ENCODE measurements around the gene DPH7.
"Not testable (repeated sequence)": the region's sequence is repeated elsewhere in the genome, so short reads cannot be mapped to it uniquely, and the experiment has no call there.

Gene DPH7

DNA sequence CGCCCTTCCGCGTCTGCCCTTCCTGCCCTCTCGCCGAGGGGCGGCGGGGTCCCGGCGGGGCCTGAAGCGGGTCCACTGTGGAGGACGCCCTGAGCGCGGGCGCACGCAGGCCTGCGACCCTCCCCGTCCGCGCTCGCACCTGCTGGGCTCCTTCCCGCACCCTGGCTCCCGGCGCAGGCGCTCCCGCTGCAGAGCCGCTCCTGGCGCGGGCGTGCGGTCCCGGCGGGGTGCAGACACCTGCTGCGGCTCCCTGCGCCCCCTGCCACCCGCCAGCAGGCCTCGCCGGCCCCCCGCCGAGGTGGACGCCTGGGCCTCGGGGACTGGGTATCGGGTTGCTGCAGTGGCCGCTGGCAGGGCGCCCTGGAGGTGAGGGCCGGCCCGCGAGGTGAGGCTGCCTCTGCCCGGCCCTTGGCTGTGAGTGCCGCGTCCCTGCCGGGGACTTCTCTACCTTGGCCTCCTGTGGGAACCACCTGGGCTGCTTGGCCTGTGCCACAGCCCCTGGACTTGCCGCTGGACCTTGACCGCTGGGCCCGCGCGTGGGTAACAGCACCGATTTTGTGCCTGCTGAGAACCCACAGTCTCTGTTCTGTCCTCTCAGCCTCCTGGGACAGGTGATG lies 27.4 kb upstream of the DPH7 start:
- no peak for DNase-seq

DNA sequence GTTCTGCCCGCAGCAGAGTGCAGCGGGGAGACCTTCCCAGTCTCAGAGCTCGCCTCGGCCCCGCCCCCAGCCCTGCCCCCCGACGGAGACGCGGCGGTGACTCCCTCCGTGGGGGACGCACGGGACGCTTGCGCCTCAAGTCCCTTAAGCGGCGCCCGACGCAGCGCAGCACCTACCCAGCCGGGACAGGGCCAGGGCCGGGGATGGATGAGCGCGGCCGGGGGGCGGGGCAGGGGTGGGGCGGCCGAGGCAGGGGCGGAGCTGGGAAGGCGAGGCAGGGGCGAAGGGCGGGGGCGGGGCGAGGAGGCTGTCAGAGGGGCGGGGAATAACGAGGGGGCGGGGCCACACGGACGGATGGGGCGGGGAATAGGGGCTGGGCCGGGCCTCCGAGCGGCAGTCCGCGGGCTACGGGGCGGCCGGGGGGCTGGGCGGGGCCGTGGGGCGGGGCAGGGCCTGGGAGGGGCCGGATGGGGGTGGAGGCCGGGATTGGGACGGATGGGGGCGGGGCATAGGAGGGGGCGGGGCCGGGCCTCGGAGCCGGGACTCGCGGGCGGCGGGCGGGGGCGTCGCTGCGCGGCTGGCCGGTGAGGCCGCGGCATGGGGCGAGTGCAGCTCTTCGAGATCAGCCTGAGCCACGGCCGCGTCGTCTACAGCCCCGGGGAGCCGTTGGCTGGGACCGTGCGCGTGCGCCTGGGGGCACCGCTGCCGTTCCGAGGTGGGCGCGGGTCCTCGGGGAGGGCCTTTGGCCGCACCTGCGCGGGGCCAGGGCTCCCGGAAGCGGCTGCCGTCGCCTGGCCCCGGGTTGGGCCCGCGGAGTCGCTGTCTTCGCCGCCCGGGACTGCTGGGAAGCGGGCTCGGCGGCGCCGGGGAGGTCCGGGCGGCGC lies 26.6 kb upstream of the DPH7 start, which contains the start of gene ARRDC1:
Gene ARRDC1, plus strand, starts transcription at position 566 of the 884 bp plus-strand sequence. Its CDS starts 32 bp downstream, at position 598.
- DNase-seq: peak; percentile 79

DNA sequence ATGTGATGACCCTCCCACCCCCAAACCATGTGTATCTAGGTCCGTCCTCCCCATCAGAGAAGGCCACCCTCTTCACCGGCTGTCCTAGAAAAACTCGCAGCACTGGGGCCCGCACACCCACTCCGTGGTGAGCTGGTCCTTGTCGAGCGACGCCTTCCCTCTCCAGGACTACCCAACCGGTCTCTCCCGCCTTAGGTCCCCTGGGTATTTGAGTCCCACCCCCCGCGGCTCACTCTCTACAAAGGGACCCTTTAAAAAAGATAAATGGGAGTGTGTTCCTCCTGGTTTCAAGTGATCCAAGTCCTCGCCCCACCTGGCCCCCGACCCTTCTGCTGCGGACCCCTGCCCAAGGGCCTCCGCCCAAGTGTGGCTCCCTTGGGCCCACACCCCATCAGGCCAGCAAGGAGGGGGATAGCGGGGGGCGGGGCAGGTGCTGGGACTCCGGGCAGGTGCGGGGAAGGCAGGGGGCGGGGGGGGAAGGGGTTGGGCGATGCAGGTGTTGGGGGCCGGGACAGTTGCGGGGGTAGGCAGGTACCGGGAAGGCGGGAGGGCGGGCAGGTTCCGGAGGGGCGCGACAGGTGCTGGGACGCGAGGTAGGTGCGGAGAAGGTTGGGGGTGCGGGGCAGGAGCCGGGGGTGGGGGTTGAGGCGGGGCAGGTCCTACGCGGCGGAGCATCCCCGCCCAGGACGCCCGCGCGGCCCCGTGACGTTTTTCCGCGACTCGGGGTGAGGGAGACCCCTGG lies 25.8 kb upstream of the DPH7 start:
- DNase-seq: no peak

DNA sequence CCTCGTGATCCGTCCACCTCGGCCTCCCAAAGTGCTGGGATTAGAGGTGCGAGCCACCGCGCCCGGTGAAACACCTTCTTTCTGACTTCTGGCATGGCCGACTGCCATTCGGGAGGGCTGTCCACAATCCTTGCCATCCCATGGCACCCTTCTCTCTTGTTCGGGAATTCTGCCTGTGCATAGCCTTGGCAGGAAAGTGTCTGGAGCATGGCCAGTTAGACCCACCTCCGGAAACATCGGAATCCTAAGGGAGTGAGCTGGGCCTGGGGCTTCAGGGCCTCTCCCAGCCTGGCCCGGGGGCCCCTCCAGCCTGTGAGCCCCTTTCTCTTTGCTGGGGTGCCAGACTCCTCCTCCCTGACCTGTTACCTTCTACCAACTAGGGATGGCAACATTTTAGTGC lies 25.2 kb upstream of the DPH7 start:
- no peak for DNase-seq

DNA sequence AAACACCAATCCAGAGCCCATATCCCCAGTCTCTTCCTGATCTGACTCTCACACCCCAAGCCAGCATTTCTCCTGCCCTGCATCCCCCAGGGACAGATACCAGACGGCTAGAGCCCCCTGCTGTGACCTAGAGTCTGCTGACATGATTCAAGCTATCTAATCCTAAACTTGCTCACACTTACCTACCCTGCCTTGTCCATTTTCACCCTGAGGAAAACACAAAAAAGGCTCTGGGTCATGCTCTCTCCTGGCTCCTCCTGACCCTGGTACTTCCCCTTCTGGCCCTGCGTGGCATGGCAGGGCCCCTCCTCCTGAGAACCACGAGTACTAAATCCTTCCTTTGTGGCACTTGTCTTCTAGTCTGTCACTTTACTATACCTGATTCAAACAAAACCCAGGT lies 23.9 kb upstream of the DPH7 start:
- DNase-seq: no peak

DNA sequence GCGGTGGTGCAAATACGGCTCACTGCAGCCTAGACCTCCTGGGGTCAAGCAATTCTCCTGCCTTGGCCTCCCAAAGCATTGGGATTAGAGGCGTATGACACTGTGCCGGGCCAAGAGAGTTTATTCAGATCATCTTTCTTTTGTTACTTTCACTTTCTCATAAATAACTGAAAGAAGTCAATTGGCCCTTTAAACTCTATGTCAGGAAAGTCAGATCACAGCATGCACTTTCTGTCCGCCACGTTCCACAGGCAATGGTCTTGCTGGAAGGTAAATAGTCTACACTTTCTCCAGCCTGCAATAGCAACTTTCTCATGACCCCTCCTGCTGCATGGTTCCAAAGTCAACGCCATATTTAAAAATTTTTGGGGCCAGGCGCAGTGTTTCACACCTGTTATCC lies 20.2 kb upstream of the DPH7 start:
- DNase-seq: no peak

DNA sequence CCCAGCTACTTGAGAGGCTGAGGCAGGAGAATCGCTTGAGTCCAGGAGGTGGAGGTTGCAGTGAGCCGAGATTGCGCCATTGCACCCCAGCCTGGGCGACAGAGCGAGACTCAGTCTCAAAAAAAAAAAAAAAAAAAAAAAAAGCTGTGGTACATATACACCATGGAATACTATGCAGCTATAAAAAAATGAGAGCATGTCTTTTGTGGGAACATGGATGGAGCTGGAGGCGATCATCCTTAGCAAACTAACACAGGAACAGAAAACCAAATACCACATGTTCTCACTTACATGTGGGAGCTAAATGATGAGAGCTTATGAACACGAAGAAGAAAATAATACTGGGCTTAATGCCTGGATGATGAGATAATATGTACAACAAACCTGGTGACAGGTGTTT lies 17.9 kb upstream of the DPH7 start:
- DNase-seq: not testable (repeated sequence)

DNA sequence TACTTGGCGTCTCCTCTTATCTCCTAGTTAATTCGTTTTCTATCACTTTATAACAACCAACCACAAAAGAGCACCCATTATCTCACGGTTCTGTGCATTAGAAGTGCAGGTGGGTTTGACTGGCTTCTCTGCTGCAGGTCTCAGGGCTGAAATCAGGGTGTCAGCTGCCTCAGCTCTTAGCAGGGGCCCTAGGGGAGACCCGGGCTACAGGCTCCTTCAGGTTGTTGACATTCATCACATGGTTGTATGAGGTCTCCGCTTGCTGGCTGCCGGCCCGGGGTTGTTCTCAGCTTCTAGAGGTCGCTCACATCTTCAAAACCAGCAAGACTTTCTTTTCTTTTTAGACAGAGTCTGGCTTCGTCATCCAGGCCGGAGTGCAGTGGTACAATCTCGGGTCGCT lies 14.5 kb upstream of the DPH7 start:
- no peak for DNase-seq

DNA sequence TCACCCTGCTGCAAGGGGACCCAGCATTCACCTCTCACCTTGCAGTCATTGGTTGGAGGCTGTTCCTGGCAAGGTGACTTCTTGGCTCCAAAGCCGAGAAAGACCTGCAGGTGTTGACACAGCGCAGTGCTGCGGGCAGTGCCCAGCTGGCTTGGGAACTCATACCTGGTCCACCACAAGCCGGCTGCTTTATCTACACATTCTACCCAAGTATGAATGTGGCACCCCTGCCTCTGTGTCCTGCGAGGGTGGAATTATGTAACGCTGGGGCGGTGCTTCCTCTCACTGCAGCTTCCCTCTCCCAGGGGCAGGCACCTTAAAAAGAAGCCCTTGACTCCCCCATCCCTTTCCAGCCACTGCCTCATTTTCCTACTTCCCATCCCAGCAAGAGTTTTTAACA lies 14.0 kb upstream of the DPH7 start:
- no peak for DNase-seq

DNA sequence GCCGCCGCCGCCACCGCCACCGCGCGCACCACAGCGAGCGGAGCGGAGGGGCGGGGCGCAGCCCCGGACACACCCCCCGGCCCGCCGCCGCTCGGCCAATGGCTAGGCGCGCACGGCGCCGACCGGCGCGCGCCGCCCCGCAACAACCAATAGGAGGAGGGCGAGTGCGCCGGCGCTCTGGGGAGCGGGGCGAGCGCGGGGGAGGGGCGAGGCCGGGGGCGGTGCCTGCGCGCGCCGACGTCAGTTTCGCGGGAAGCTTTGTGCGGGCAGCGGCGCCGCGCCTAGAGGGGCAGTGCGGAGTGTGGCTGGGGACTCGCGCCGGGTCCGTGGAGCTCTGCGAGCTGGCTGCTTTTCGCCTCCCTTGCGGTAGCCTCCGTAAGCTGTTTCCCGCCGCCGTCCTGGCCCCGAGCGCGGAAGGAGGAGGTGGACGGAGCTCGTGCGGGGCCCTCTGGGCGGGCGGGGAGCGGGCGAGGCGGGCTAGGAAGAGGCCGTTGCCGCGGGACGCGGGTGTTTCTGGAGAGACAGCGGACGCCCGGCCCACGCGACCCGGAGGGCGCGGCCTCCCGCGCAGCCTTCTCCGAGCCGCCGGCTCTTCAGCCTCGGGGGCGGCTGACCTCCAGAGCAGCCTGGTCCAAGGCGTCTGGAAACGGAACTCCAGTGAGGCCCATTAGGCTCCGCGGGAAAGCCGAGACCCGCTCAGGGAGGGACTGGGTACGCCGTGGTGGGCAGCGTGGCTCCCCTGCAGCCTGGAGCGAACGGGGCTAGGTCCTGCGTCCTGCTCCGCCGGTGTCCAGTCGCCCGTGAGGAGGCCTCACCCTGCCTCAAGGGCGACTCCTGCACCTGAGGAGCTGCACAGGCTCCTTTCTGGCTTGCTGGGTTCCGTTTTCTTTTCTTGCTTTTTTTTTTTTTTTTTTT lies 12.0 kb upstream of the DPH7 start, which contains the start of gene ZMYND19:
Gene ZMYND19, minus strand, starts transcription at position 44 of the 915 bp plus-strand sequence. CDS start 249 bp downstream, outside the sequence.
- peak; percentile 89 for DNase-seq

DNA sequence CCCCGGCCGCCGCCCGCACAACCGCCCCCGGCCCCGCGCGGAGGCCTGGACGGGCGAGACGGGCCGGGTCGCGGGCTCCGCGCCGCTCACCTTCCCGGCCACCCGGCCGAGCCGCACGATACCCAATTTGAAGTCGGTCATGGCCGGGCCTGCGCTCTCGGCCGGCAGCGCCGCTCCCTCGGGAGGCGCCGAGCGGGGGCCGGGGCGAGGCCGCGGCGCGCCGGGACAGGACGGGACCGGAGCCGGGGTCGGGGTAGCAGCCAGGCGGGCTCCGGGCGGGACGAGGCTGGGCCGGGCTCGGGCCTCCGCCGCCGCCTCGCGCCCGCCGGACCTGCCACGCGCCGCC lies 11.4 kb upstream of the DPH7 start:
- DNase-seq: no peak

DNA sequence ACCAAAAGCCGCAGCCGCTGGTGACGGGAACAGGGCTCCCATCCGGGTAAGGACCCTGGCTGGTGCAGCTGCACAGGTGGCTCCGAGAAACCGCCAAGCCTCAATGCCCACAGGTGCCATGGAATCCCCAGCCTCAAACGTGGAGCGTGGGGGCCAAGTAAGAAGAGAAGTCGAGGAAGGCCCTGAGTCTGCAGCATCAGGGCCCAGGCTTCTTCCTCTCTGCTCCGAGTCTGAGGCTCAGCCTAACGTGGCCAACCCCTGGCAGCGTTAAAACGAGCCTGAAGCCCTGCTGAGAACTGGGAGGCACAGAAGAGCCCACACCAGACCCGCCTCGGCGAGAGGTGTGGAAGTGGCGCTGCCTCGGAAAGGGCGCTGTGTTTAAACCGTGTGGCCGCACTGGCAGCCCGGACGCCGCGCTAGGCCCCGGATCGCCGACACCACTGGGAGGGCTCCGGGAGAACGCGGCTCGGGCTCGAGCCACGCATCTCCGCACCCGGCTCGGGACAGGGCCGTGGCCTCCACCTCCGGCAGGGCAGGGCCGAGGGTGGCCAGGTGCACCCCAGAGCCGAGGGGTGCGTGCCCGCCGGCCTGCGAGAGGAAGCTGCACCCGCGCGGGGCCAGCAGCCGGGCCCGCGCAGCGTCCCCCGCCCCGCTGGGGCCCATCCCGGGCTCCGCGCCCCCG lies 10.9 kb upstream of the DPH7 start:
- DNase-seq: no peak

DNA sequence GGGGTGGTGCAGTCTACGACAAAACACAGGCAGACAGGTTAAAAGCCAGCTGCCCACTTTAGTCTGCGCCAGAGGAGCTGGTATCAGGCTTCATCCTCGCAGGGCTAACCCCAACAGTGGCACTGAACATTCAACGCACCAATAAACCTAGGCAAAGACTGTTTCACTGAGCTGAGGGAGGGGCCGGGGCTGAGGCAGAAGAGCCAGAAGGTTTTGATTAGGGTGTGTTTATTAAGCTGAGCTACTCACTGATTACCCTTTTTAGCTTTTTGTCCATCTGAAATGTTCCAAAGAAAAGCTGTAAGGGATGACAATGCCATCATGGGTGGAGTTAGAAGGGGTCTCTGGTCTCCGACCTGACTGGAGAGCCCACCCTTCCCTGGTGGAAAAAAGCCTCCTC lies 10.2 kb upstream of the DPH7 start:
- no peak for DNase-seq

DNA sequence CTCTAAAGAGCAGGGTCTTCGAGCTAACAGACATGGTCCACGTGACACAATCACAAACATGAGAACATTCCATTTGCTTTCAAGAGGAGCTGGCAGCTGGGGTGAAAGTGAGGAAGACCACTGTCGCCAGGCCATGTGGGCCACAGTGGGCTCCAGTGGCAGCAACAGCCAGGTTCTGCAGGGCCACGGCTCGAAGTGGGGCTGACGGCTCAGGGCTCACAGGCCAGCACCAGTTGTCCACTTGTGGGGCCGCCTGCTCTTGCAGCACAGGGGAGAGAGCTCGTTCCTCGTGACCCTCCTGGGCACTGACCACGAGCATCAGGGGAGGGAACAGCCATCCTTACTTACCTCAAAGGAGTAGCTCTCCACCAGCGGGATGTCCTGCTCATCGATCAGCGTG lies 9.6 kb upstream of the DPH7 start:
- no peak for DNase-seq

DNA sequence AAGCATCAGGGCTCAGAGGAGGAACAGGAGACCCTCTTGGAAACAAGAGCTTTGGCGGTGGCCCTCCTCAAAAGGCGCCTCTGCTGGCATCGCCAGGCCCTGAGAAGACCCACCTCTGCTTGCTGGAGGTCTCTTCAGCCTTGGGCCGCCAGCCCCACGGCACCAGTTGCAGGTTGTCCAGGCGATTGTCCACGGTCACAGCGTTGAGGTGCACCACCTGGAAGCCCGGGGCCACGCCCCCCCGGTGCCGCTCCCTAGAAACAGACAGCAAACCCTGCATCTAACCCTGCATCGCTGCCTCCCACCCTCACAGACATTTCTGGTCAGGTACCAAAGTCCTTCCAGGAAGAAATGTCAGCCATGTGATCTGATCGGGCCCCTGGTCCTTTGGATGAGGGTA lies 8.1 kb upstream of the DPH7 start:
- DNase-seq: no peak

DNA sequence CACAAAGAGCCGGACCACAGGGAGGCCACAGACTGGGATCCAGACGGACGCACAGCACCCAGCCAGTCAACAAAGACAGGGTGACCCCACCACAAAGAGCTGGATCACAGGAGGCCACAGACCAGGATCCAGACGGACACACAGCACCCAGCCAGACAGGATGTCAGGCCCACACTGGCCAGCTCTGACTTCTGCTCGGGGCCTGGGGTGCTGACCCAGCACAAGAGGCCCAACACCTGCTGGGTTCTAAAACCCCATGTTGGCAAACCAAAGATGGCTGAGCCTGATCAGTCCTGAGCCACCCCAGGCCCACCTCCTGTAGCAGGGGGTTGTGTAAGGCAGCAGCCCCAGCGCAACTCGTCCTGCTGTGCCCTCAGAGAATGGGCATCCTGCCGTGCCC lies 5.2 kb upstream of the DPH7 start:
- DNase-seq: no peak

DNA sequence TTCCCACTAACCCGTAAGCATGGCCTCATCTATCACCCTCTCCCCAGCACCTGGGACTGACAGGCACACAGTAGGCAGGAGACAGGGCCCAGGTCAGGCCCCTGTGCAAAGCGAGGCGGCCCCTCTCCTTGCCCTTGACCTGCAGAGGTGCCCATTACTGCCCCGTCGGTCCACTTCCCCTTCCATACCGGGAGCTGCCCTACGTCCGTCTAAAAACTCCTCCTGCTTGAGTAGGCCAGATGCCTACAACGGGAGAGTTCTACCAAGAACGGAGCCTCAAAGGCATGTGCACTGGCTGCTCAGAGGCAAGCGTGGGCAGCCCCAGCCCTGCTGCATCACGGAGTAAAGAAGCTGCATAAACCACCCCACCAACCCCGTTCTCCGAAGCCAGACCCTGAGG lies 4.6 kb upstream of the DPH7 start:
- no peak for DNase-seq

DNA sequence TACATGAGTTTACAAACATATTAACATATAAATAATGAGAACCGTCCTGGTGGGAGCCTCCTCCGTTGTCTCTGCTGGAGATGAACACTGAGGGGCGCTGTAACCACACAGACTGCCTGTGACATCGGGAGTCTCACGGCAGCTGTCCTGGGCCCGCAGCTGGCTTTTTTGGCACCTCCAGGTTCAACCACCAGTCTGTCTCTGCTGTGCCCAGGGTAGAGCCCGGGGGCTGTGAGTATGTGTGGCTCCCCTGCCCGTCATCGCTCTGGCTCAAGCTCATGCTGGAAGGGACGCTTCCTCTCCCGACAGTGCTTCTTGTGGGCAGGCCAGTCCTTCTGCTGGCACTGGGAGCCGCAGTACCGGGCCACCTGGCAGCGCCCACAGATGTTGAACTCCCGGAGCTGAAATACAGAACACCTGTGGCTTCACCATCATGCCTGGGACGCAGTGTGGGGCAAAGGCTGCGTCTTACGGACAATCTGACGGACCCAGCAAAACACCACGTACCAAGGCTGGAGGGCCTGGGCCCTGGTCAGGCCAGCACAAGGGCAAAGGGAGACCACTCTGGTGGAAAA lies 3.6 kb upstream of the DPH7 start:
- DNase-seq: no peak

DNA sequence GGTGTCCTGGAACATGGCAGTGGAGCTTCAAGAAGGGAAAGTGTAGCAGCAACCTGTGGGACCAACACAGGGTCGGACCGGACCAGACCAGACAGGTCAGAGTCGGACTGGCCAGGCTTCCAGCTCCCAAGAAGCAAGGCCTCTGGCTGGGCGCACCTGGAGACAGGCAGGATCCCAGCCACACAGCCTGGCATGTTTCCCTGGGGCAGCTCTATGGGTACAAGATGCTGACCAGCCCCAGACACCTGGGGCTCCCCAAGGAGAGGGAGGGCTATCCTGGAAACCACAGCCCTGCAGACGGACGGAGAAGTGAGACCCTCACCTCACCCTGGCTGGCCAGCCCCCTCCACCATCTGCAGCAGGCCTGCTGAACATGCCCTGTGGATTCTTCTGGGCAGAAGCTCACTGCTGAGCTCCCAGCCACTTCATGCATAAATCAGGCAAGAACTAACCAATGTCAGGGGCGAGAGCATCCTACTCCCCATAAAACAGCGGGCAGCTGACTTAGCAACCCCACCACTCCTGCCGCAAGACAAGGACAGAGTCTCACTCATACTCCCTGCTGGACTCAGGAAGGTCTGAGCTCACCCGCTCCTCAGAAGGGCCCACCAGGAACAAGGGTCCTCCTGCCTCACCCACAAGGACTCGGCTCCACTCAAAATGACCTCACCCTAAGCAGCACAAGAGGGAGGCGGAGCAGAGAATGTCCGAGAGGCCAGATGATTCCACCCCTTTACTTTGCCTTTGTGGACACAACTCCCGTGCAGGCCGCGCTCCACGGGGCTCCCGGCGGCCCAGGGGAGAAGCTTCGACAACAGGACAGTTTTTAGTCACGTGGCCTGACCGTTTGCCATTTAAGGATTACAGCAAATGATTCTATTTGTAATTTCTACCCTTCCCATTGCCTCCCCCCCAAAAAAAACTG lies 2.9 kb upstream of the DPH7 start:
- no peak for DNase-seq

DNA sequence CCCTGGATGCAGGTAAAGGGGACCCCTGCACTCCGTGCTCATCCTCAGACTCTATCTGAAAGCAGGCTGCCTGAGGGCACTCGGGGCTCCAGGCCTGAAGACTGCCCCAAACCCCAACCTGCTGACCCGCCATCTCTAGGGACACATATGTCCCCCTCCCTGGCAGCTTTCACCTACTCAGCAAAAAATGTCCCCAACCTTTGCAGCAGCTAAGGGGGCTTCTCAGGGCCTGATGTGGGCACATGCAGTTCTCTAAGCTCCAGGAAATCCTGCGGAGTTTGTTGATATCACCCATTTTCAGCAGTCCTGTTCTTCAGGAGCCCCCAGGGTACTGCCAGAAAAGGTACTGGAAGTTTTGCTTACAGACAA lies 2.2 kb upstream of the DPH7 start:
- DNase-seq: no peak
